ENCODE data around the gene MAP2K4.
A peak's percentile ranks its signal among the peaks of the same experiment; 100 is the strongest.
"Not testable (repeated sequence)": the region's sequence is repeated elsewhere in the genome, so short reads cannot be mapped to it uniquely, and the experiment has no call there.

Gene MAP2K4

GRCh38 chr17:12020642-12021622 is at the start of gene MAP2K4:
Gene MAP2K4 (plus strand): TSS chr17:12020877. CDS start chr17:12020887, 10 bp downstream.
- DNase-seq, result peak; percentile 94

GRCh38 chr17:11972741-11973140 is 47.9 kb upstream of the MAP2K4 start:
- DNase-seq, result not testable (repeated sequence)

- no peak for DNase-seq
These were observed 40.9 kb upstream of the MAP2K4 start for GRCh38 chr17:11979795-11980194.

- DNase-seq, result no peak
These were observed 39.9 kb upstream of the MAP2K4 start for GRCh38 chr17:11980813-11981212.

GRCh38 chr17:11981862-11982261 is 38.8 kb upstream of the MAP2K4 start:
- no peak for DNase-seq

- DNase-seq, result no peak
These were observed 34.3 kb upstream of the MAP2K4 start for GRCh38 chr17:11986179-11986941.

GRCh38 chr17:11986942-11987329 is 33.7 kb upstream of the MAP2K4 start:
- DNase-seq, result no peak

- no peak for DNase-seq
These were observed 30.2 kb upstream of the MAP2K4 start for GRCh38 chr17:11990363-11990983.

GRCh38 chr17:11991461-11991860 is 29.2 kb upstream of the MAP2K4 start:
- DNase-seq, result no peak

GRCh38 chr17:11996722-11997146 is 23.9 kb upstream of the MAP2K4 start:
- no peak for DNase-seq

GRCh38 chr17:11997147-11997971 is 23.3 kb upstream of the MAP2K4 start, which contains the start of gene ZNF18:
Gene ZNF18 (minus strand): TSS chr17:11997475. CDS start chr17:11992829, 4,646 bp downstream.
- DNase-seq, result peak; percentile 97

- no peak for DNase-seq
These were observed 22.8 kb upstream of the MAP2K4 start for GRCh38 chr17:11997972-11998233.

- no peak for DNase-seq
These were observed 21.0 kb upstream of the MAP2K4 start for GRCh38 chr17:11999696-12000095.

- no peak for DNase-seq
These were observed 13.2 kb upstream of the MAP2K4 start for GRCh38 chr17:12007466-12007865.

GRCh38 chr17:12021623-12022140 is 1.0 kb downstream of the MAP2K4 start:
- DNase-seq, result no peak

- no peak for DNase-seq
These were observed 1.6 kb downstream of the MAP2K4 start for GRCh38 chr17:12022310-12022709.

GRCh38 chr17:12024327-12024726 is 3.6 kb downstream of the MAP2K4 start:
- no peak for DNase-seq

- DNase-seq, result no peak
These were observed 7.0 kb downstream of the MAP2K4 start for GRCh38 chr17:12027658-12028057.

GRCh38 chr17:12028611-12029010 is 7.9 kb downstream of the MAP2K4 start:
- DNase-seq, result no peak

- no peak for DNase-seq
These were observed 13.9 kb downstream of the MAP2K4 start for GRCh38 chr17:12034538-12034937.

GRCh38 chr17:12035673-12036072 is 15.0 kb downstream of the MAP2K4 start:
- DNase-seq, result no peak

- DNase-seq, result no peak
These were observed 17.3 kb downstream of the MAP2K4 start for GRCh38 chr17:12037970-12038369.

Data from activated CD4-positive, alpha-beta T cell treated with anti-CD3 and anti-CD28 coated beads for 48 hours (primary cell).